ENCODE measurements around the gene PRRT2.

PRRT2 gene

DNA sequence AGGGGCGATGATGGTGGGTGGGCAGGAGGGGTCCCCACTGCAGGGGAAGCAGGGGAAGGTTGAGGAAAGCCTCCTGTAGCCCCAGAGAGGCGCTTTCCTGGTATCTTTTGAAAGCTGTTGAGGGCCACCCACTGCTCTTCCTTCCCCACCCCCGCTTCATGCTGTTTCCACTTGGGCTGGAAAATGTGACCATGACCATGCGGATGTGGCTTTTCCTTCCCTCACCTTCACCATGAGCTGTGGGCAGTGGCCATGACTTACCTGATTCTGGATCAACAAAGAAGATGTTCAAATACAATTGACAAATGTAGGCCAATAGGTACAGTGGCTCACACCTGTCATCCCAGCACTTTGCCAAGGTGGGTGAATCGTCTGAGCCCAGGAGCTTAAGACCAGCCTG, 22.1 kb downstream of the PRRT2 start:
- ChIA-PET POLR2A (no interaction called here), CTCF (interaction anchor here (1.6 to 1.7 kb wide), 2 partner anchors 10 to 15 kb away, joined by 5 to 6 read pairs; no protein-coding TSS in a partner anchor)
- no peak for TF ChIP-seq CTCF (IDR thresholded peaks at IDR 0.05; ENCODE audit: control extremely low read depth, extremely low read depth, low read depth, missing control alignments)
- DNase-seq (ENCODE audit: extremely low spot score): no peak

DNA sequence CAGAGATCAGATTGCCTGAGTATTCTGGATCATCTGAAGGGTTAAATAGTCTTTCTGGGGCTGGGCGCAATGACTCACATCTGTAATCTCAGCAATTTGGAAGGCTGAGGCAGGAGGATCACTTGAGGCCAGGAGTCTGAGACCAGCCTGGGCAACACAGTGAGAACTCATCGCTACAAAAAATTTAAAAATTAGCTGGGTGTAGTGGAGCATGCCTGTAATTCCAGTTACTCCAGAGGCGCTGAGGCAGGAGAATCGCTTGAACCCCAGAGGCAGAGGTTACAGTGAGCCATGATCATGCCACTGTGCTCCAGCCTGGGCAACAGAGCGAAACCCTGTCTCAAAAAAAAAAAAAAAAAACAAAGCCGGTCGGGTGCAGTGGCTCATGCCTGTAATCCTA, 23.9 kb downstream of the PRRT2 start:
- TF ChIP-seq CTCF (IDR thresholded peaks at IDR 0.05; ENCODE audit: control extremely low read depth, extremely low read depth, low read depth, missing control alignments): no peak
- POLR2A ChIA-PET: no interaction called here
- DNase-seq (ENCODE audit: extremely low spot score): no peak
- CTCF ChIA-PET: interaction anchor here (1.7 kb wide), 1 partner anchor 8 kb away, joined by 5 read pairs; no protein-coding TSS in a partner anchor

GRCh38 chr16:29836623-29837022, 24.6 kb downstream of the PRRT2 start:
- no peak for TF ChIP-seq CTCF (IDR thresholded peaks at IDR 0.05; ENCODE audit: control extremely low read depth, extremely low read depth, low read depth, missing control alignments)
- ChIA-PET POLR2A (no interaction called here), CTCF (no interaction called here)
- DNase-seq (ENCODE audit: extremely low spot score): no peak

- DNase-seq (ENCODE audit: extremely low spot score): no peak
- ChIA-PET POLR2A (no interaction called here), CTCF (interaction anchor here (0.8 to 2.6 kb wide), 3 partner anchors 11 to 146 kb away, joined by 3 to 14 read pairs (median 3); no protein-coding TSS in a partner anchor)
- TF ChIP-seq CTCF (IDR thresholded peaks at IDR 0.05; ENCODE audit: control extremely low read depth, extremely low read depth, low read depth, missing control alignments): no peak
Observed at GRCh38 chr16:29837841-29838240, 25.8 kb downstream of the PRRT2 start.

DNA sequence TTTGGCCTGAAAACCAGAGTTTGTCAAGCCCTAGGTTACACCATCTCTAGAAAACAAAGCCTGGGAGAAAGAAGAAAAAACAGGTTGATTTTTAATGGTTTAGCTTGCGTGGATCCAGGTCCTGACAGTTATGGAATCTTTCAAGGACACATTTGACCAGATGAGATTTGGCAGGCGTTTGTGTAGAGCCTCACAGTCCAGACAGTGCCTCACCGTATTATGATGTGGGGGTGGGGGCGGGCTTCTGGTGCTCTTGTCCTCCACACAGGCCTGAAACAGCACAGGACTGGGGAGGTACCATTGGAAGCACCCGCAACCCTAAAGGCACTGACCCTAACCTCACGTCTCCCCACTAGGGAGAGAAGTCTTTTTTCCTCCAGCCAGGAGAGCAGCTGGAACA, 27.8 kb downstream of the PRRT2 start:
- TF ChIP-seq CTCF (IDR thresholded peaks at IDR 0.05; ENCODE audit: control extremely low read depth, extremely low read depth, low read depth, missing control alignments): no peak
- POLR2A ChIA-PET: no interaction called here
- CTCF ChIA-PET: interaction anchor here (1.2 to 2.6 kb wide), 2 partner anchors 9 to 50 kb away, joined by 3 to 14 read pairs; partner anchors contain the start of gene KIF22
- DNase-seq (ENCODE audit: extremely low spot score): no peak

DNA sequence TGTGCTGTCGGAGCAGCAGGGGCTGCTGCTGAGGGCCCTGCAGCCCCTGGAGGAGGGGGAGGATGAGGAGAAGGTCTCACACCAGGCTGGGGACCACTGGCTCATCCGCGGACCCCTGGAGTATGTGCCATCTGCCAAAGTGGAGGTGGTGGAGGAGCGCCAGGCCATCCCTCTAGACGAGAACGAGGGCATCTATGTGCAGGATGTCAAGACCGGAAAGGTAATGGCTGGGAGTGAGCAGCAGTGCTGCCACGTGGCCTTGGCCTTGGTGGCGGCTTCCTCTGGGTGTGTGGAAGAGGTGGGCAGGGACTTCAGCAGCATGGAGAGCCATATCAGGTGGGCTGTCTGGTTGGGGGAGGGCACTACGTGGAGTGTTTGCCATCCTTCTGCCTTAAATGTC, 28.2 kb downstream of the PRRT2 start:
- no peak for TF ChIP-seq CTCF (IDR thresholded peaks at IDR 0.05; ENCODE audit: control extremely low read depth, extremely low read depth, low read depth, missing control alignments)
- CTCF ChIA-PET: interaction anchor here (1.2 to 2.6 kb wide), 2 partner anchors 8 to 50 kb away, joined by 3 to 14 read pairs; partner anchors contain the start of gene KIF22
- DNase-seq (ENCODE audit: extremely low spot score): no peak
- POLR2A ChIA-PET: no interaction called here
